Panc1 (cell line): ENCODE results near the gene MRPL43.

Source experiments
- CTCF ChIP-seq: fragments of 450-650 bp; IDR thresholded peaks from 2 replicates; pipeline ENCODE4 v1.5.1; 2017; ENCODE audit warnings: mild to moderate bottlenecking
- POLR2AphosphoS5 ChIP-seq: IDR thresholded peaks from 2 replicates; pipeline ENCODE4 v1.6.1; 2012; ENCODE audit warnings: mild to moderate bottlenecking, low read depth, low read length, moderate library complexity
- SIN3A ChIP-seq: IDR thresholded peaks from 2 replicates; pipeline ENCODE4 v1.6.1; 2012; ENCODE audit warnings: low read depth, mild to moderate bottlenecking, low read length, moderate library complexity, borderline replicate concordance; ENCODE audit not compliant: insufficient read depth

GRCh38 chr10:101000127-101000914 is 13.0 kb upstream of the MRPL43 start:
- TF ChIP-seq POLR2AphosphoS5, result no peak
- no peak for TF ChIP-seq CTCF
- TF ChIP-seq SIN3A, result no peak
